HG02938 (cell line): ENCODE data around the gene ADAMTS3.

Experiments used
- ATAC-seq: cut with Tn5 transposase; IDR thresholded peaks from one replicate; pipeline ENCODE4 v1.9.1; 2021; ENCODE audit warnings: mild to moderate bottlenecking, moderate library complexity; ENCODE audit not compliant: unreplicated experiment

The ADAMTS3 gene

GRCh38 chr4:72418458-72418857 is 150.6 kb downstream of the ADAMTS3 start:
- no peak for ATAC-seq

GRCh38 chr4:72410158-72410557 is 158.9 kb downstream of the ADAMTS3 start:
- ATAC-seq = no peak

- no peak for ATAC-seq
Observed at GRCh38 chr4:72408568-72408967, 160.5 kb downstream of the ADAMTS3 start.

- ATAC-seq = no peak
Observed at GRCh38 chr4:72405417-72405816, 163.6 kb downstream of the ADAMTS3 start.

- no peak for ATAC-seq
Observed at GRCh38 chr4:72397314-72397713, 171.7 kb downstream of the ADAMTS3 start.

GRCh38 chr4:72394012-72394663 is 174.9 kb downstream of the ADAMTS3 start:
- no peak for ATAC-seq

- ATAC-seq = no peak
Observed at GRCh38 chr4:72391281-72391680, 177.7 kb downstream of the ADAMTS3 start.

- ATAC-seq = no peak
Observed at GRCh38 chr4:72390409-72390808, 178.6 kb downstream of the ADAMTS3 start.

- ATAC-seq = no peak
Observed at GRCh38 chr4:72388521-72388920, 180.5 kb downstream of the ADAMTS3 start.

- no peak for ATAC-seq
Observed at GRCh38 chr4:72387959-72388358, 181.1 kb downstream of the ADAMTS3 start.

GRCh38 chr4:72383439-72383838 is 185.6 kb downstream of the ADAMTS3 start:
- no peak for ATAC-seq

GRCh38 chr4:72378901-72379300 is 190.1 kb downstream of the ADAMTS3 start:
- no peak for ATAC-seq

GRCh38 chr4:72377491-72378194 is 191.4 kb downstream of the ADAMTS3 start:
- no peak for ATAC-seq

GRCh38 chr4:72376901-72377300 is 192.1 kb downstream of the ADAMTS3 start:
- ATAC-seq = no peak

GRCh38 chr4:72375073-72375736 is 193.8 kb downstream of the ADAMTS3 start:
- ATAC-seq = no peak

GRCh38 chr4:72374159-72374558 is 194.9 kb downstream of the ADAMTS3 start:
- ATAC-seq = no peak

- ATAC-seq = no peak
Observed at GRCh38 chr4:72366601-72367000, 202.4 kb downstream of the ADAMTS3 start.

- no peak for ATAC-seq
Observed at GRCh38 chr4:72365981-72366380, 203.0 kb downstream of the ADAMTS3 start.

- ATAC-seq = no peak
Observed at GRCh38 chr4:72365016-72365415, 204.0 kb downstream of the ADAMTS3 start.

GRCh38 chr4:72360075-72360474 is 208.9 kb downstream of the ADAMTS3 start:
- no peak for ATAC-seq

- ATAC-seq = no peak
Observed at GRCh38 chr4:72358483-72358882, 210.5 kb downstream of the ADAMTS3 start.

GRCh38 chr4:72357908-72358307 is 211.1 kb downstream of the ADAMTS3 start:
- ATAC-seq = no peak
